ENCODE measurements around the gene CERS2.

Gene CERS2

GRCh38 chr1:150974580-150975478 is at the start of gene CERS2:
Gene CERS2, minus strand, starts transcription at chr1:150974835. Its CDS starts 5,745 bp downstream, at chr1:150969090.
- peak in 48 of 56 donors; percentile 8 to 80 (median 56) for DNase-seq

- DNase-seq: no peak
Measured at GRCh38 chr1:151013518-151013917, 38.9 kb upstream of the CERS2 start.

- DNase-seq: no peak
Measured at GRCh38 chr1:151012684-151013471, 38.2 kb upstream of the CERS2 start.

GRCh38 chr1:151011154-151011850 is 36.7 kb upstream of the CERS2 start:
- no peak for DNase-seq

GRCh38 chr1:151010346-151010726 is 35.7 kb upstream of the CERS2 start:
- DNase-seq: no peak

GRCh38 chr1:151009674-151010345 is 35.2 kb upstream of the CERS2 start:
- DNase-seq: no peak

GRCh38 chr1:151009206-151009587 is 34.6 kb upstream of the CERS2 start:
- no peak for DNase-seq

GRCh38 chr1:151008244-151009205 is 33.9 kb upstream of the CERS2 start, which contains the start of gene PRUNE1:
Gene PRUNE1, plus strand, starts transcription at chr1:151008449. Its CDS starts 184 bp downstream, at chr1:151008633.
- DNase-seq: peak; percentile 57 to 97 (median 90)

GRCh38 chr1:151007853-151008243 is 33.2 kb upstream of the CERS2 start:
- peak in 1 of 56 donors; percentile 25 for DNase-seq

GRCh38 chr1:151006327-151007052 is 31.9 kb upstream of the CERS2 start, which contains the start of gene MINDY1:
Gene MINDY1, minus strand, starts transcription at chr1:151006902. Its CDS starts 4,285 bp downstream, at chr1:151002617.
- peak in 55 of 56 donors; percentile 11 to 88 (median 72) for DNase-seq

- DNase-seq: peak in 2 of 56 donors; percentile 38 to 63
Measured at GRCh38 chr1:151005729-151006319, 31.2 kb upstream of the CERS2 start.

GRCh38 chr1:151003180-151003579 is 28.5 kb upstream of the CERS2 start:
- no peak for DNase-seq

- no peak for DNase-seq
Measured at GRCh38 chr1:151002611-151003010, 28.0 kb upstream of the CERS2 start.

GRCh38 chr1:151002051-151002450 is 27.4 kb upstream of the CERS2 start:
- no peak for DNase-seq

- DNase-seq: peak in 1 of 56 donors; percentile 5
Measured at GRCh38 chr1:151001602-151002001, 27.0 kb upstream of the CERS2 start.

GRCh38 chr1:151000408-151000807 is 25.8 kb upstream of the CERS2 start:
- no peak for DNase-seq

- no peak for DNase-seq
Measured at GRCh38 chr1:150999926-151000325, 25.3 kb upstream of the CERS2 start.

- peak in 25 of 56 donors; percentile 5 to 39 (median 17) for DNase-seq
Measured at GRCh38 chr1:150999051-150999674, 24.5 kb upstream of the CERS2 start.

All from nucleus accumbens (tissue), 56 donors.